ENCODE results near the gene RC3H2. TPM values are rescaled to one million over a fixed set of nuclear protein-coding genes. Genes with fewer than 3 reads are reported as not detected.

The RC3H2 gene
- total RNA-seq, 1 experiment from 2014 or later, result 37.5 TPM

- TF ChIP-seq TP53 (CRISPR knock-in tag; IDR thresholded peaks at IDR 0.05) (no peak), ESRRA (CRISPR knock-in tag; IDR thresholded peaks at IDR 0.05; ENCODE audit: borderline replicate concordance) (no peak), NFATC4 (CRISPR knock-in tag; IDR thresholded peaks at IDR 0.05) (no peak), NR2C2 (CRISPR knock-in tag; IDR thresholded peaks at IDR 0.05) (no peak), ATF1 (CRISPR knock-in tag; IDR thresholded peaks at IDR 0.05) (no peak), ARID4B (CRISPR knock-in tag; IDR thresholded peaks at IDR 0.05; ENCODE audit: borderline replicate concordance) (no peak; the same call in 1 of the 2 replicates), SOX15 (CRISPR knock-in tag; IDR thresholded peaks at IDR 0.05) (0 out of 2 replicates have a peak, but pooled peaks have one; percentile 20), ZNF138 (CRISPR knock-in tag; conservative IDR thresholded peaks at IDR 0.05) (no peak; the same call in 1 of the 2 replicates), ZNF423 (CRISPR knock-in tag; IDR thresholded peaks at IDR 0.05) (no peak), ZNF232 (CRISPR knock-in tag; IDR thresholded peaks at IDR 0.05) (no peak), SMAD3 (CRISPR knock-in tag; IDR thresholded peaks at IDR 0.05; ENCODE audit: borderline replicate concordance) (no peak), ATF2 (CRISPR knock-in tag; IDR thresholded peaks at IDR 0.05; ENCODE audit: borderline replicate concordance, low read depth) (no peak), IRF2 (CRISPR knock-in tag; IDR thresholded peaks at IDR 0.05; ENCODE audit: borderline replicate concordance, low read depth) (no peak), MAX (CRISPR knock-in tag; IDR thresholded peaks at IDR 0.05) (peak; percentile 56; the same call in 1 of the 2 replicates), ZNF121 (CRISPR knock-in tag; IDR thresholded peaks at IDR 0.05) (no peak)
- TF ChIP-seq, protein P1, sequence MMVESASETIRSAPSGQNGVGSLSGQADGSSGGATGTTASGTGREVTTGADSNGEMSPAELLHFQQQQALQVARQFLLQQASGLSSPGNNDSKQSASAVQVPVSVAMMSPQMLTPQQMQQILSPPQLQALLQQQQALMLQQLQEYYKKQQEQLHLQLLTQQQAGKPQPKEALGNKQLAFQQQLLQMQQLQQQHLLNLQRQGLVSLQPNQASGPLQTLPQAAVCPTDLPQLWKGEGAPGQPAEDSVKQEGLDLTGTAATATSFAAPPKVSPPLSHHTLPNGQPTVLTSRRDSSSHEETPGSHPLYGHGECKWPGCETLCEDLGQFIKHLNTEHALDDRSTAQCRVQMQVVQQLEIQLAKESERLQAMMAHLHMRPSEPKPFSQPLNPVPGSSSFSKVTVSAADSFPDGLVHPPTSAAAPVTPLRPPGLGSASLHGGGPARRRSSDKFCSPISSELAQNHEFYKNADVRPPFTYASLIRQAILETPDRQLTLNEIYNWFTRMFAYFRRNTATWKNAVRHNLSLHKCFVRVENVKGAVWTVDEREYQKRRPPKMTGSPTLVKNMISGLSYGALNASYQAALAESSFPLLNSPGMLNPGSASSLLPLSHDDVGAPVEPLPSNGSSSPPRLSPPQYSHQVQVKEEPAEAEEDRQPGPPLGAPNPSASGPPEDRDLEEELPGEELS (CRISPR knock-in tag; IDR thresholded peaks at IDR 0.05), result no peak
- TF ChIP-seq, protein P2, sequence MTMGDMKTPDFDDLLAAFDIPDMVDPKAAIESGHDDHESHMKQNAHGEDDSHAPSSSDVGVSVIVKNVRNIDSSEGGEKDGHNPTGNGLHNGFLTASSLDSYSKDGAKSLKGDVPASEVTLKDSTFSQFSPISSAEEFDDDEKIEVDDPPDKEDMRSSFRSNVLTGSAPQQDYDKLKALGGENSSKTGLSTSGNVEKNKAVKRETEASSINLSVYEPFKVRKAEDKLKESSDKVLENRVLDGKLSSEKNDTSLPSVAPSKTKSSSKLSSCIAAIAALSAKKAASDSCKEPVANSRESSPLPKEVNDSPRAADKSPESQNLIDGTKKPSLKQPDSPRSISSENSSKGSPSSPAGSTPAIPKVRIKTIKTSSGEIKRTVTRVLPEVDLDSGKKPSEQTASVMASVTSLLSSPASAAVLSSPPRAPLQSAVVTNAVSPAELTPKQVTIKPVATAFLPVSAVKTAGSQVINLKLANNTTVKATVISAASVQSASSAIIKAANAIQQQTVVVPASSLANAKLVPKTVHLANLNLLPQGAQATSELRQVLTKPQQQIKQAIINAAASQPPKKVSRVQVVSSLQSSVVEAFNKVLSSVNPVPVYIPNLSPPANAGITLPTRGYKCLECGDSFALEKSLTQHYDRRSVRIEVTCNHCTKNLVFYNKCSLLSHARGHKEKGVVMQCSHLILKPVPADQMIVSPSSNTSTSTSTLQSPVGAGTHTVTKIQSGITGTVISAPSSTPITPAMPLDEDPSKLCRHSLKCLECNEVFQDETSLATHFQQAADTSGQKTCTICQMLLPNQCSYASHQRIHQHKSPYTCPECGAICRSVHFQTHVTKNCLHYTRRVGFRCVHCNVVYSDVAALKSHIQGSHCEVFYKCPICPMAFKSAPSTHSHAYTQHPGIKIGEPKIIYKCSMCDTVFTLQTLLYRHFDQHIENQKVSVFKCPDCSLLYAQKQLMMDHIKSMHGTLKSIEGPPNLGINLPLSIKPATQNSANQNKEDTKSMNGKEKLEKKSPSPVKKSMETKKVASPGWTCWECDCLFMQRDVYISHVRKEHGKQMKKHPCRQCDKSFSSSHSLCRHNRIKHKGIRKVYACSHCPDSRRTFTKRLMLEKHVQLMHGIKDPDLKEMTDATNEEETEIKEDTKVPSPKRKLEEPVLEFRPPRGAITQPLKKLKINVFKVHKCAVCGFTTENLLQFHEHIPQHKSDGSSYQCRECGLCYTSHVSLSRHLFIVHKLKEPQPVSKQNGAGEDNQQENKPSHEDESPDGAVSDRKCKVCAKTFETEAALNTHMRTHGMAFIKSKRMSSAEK (CRISPR knock-in tag; IDR thresholded peaks at IDR 0.05; ENCODE audit: borderline replicate concordance), result peak; percentile 95; the same call in 1 of the 2 replicates
- TF ChIP-seq, protein P3, sequence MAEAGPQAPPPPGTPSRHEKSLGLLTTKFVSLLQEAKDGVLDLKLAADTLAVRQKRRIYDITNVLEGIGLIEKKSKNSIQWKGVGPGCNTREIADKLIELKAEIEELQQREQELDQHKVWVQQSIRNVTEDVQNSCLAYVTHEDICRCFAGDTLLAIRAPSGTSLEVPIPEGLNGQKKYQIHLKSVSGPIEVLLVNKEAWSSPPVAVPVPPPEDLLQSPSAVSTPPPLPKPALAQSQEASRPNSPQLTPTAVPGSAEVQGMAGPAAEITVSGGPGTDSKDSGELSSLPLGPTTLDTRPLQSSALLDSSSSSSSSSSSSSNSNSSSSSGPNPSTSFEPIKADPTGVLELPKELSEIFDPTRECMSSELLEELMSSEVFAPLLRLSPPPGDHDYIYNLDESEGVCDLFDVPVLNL (CRISPR knock-in tag; IDR thresholded peaks at IDR 0.05; ENCODE audit: borderline replicate concordance, low read depth), result no peak
- TF ChIP-seq, protein P4, sequence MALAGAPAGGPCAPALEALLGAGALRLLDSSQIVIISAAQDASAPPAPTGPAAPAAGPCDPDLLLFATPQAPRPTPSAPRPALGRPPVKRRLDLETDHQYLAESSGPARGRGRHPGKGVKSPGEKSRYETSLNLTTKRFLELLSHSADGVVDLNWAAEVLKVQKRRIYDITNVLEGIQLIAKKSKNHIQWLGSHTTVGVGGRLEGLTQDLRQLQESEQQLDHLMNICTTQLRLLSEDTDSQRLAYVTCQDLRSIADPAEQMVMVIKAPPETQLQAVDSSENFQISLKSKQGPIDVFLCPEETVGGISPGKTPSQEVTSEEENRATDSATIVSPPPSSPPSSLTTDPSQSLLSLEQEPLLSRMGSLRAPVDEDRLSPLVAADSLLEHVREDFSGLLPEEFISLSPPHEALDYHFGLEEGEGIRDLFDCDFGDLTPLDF (CRISPR knock-in tag; IDR thresholded peaks at IDR 0.05), result 0 out of 2 replicates have a peak, but pooled peaks have one; percentile 19
Measured at GRCh38 chr9:122904823-122905710, at the start of gene RC3H2 (continued).

Data from WTC11 (cell line).